Right renal cortex interstitium (tissue), 3 donors: ENCODE data around the gene SMCO3. TPM values are rescaled to one million over a fixed set of nuclear protein-coding genes. Genes with fewer than 3 reads are reported as not detected.
A peak's percentile ranks its signal among the peaks of the same experiment; 100 is the strongest.

Experiments used
- DNase-seq, 3 donors: peaks; one replicate each; pipeline ENCODE4 v3.0.0-alpha.2; 2013; ENCODE audit warnings: low read depth in 3 of 3, low spot score in 2 of 3
- polyA plus RNA-seq, 3 donors: library from polyadenylated mRNA; unstranded; fragments of 120-200 nt; gene quantifications; one replicate each; pipeline ENCODE4 v1.2.1, GENCODE V29; 2013; ENCODE audit not compliant: insufficient read length in 3 of 3

SMCO3 gene
- polyA plus RNA-seq = 1 to 10 TPM; 2.8 to 3.4 (median 2.8) TPM

DNA sequence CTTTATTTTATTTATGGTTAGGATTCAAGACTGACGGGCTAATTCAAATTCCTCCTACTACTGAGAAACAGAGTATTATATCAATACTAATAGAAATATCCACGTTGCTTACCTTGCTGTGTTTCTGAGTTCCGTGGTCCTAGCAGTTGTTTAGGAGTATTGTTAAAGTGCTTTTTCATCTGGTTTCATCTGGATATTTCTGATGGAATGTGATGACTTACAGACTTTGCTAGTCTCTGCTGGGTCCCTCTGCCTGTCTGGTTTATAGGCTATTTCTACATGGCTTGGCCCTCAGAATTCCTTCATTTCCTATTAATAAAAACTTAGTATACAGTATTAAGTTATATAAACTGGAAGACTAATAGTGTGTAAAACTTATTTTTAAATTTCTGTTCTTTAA lies at the start of gene SMCO3:
Gene SMCO3, minus strand, starts transcription at position 169 of the 400 bp plus-strand sequence. CDS start 7,502 bp downstream, outside the sequence.
- DNase-seq = no peak

- no peak for DNase-seq
These were observed 46.5 kb upstream of the SMCO3 start for GRCh38 chr12:14860490-14860889.

GRCh38 chr12:14858513-14858912 lies 44.5 kb upstream of the SMCO3 start:
- no peak for DNase-seq

- no peak for DNase-seq
These were observed 40.7 kb upstream of the SMCO3 start for GRCh38 chr12:14854586-14855183.

DNA sequence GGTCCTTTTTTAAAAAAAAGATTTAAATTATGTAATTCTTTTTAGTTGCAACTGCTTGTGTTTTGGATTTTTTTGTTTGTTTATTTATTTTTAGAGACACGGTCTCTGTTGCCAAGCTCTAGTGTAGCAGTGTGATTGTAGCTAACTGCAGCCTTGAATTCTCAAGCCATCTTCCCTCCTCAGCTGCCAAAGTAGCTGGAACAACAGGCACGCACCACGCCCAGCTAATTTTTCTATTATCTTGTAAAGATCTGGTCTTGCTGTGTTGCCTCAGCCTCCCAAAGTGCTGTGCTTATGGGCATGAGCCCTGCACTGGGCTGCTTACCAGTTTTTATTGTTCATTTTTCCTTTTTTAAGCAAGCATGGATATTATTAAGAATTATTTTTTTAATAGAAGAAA lies 40.0 kb upstream of the SMCO3 start:
- DNase-seq = no peak

DNA sequence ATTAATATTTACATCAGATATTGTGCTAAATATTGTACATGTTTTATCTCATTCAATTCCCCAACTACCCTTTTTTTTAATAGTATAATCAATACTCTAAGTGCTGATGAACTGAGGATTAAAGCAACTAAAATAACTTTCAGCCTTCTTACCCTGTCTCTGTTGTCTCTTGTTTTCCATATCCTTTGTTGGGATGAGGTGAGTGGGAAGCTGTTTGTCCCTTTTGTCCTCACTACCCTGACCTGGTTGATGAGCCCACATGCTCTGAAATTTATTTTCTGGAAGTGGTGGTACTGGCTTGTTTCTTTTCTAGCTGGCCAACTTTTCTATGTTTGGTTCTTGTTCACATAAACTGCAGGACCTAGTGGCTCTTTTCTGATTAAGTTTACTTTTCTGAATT lies 38.9 kb upstream of the SMCO3 start:
- no peak for DNase-seq

DNA sequence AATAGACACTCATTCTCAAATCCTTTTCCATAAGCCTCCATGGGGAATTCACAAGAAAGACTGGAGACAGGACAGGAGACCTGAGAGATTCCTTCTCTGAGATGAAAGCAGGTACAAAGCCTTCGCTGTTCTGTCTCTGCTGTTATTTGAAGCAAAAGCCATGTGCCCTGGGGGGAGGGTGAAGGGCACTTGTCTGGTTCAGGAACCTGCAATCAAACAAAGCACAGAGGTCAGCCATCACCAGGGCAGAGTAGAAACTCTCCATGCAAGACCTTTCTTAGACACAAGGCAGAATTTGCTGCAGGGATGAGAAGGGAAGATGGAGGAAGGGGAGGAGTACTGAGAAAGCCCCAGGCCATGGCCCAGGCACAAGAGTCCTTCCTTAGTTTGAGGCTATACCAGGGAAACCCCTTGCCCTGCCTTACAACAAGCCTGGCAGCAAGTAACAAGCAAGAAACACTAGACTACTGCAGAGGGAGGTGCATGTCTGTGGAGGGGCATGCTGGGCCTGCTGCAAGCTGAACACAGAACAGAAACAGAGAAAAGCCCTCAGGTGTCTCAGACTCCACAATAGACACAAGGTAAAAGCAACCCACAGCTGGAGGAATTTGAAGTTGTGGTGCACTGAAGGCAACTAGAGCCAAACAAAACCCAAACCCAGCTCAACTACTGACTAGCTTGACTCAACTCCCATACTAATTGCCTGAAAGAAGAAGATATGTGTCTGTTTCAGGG lies 37.1 kb upstream of the SMCO3 start:
- DNase-seq = no peak

GRCh38 chr12:14849661-14850060 lies 35.7 kb upstream of the SMCO3 start:
- DNase-seq = no peak

DNA sequence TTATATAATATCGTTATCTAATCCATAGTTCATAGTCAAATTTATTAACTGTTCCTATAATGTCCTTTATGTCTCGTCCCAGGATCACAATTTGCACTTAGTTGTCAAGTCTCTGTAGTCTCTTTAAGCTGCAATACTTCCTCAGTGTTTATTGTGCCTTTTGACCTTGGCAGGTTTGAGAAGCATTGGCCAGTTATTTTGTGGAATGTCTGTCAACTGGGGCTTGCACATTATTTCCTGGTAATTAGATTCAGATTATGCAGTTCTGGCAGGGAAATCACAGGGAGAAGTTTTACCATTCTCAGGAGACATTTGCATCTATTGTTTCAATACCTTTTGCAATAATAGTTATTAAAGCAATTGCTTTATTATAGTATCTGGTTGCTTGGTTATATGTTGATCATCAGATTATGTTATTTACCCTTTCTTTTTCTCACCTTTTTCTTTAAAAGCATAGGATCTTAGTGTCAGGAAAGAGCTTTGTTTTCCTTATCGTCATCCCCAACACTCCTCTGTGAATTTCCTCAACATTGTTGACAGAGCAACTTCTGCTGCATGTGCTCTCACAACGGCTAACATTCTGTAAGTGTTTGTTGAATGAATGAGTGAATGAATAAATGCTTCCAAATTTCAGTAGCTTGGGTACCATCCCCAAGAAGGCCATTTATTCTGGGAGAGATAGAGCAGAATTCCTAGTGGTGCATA lies 33.0 kb upstream of the SMCO3 start:
- DNase-seq = no peak

GRCh38 chr12:14846042-14846587 lies 32.1 kb upstream of the SMCO3 start:
- no peak for DNase-seq

- DNase-seq = peak in 2 of 3 donors; percentile 56 to 59
These were observed 31.4 kb upstream of the SMCO3 start for GRCh38 chr12:14845350-14845750.

DNA sequence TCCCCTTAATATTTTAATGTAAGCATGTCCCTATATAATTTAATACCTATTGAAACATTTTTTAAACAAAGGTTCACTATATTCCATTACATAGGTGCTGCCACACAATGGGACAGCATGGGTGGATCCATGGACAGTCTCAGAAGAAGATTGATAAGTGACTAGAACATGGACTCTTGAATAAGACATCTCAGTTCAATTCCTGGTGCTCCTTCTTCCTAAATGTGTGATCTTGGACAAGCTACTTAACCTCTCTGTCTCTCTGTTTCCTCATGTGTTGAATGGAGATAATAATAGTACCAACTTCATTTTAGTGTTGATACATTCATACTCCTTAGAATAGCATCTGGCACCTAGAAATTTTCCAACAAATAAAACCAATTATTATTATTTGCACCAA lies 30.4 kb upstream of the SMCO3 start:
- DNase-seq = no peak

DNA sequence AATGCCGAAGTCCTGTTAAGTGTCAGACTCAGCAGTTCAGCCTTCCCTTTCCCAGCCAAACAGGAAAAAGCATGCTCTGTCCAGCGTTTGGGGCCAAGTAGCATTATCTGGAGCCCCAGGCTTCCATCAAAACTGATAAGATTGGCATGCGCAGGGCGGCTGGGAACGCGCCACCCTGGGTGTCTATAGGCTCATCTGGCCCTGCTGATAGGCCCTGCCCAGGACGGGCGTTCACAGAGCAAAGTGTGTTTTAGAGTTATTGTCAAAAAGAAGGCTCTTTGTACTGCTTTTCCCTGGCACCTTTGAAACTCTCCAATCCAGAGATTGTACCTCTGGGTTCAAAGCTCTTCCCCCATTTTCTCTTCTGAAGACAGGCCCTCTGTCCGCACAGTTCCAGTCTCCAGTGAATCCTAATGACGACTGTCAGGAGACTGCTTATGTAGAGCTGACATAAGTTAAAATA lies 29.5 kb upstream of the SMCO3 start, which contains the start of gene ART4:
Gene ART4, minus strand, starts transcription at position 102 of the 463 bp plus-strand sequence. CDS start 413 bp downstream, outside the sequence.
- no peak for DNase-seq

- no peak for DNase-seq
These were observed 28.3 kb upstream of the SMCO3 start for GRCh38 chr12:14842315-14842714.

DNA sequence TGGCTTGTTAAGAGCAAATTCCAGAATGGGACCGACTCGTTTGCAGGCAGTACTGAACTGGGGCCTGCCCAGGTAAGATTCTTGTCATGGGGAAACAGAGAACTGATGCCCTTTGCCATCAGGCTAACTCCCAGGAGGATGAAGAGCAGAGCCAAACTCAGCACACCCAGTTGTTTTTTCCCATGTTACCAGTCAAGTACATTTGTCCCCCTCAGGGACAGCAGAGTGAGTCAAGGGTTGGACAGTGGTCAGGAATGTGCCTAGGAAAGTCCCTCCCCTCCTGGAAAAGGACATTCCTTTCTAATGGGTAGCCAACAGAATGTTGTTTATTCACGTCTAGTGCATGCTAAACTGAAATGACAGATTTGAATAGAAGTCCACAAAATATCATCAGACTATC lies 27.8 kb upstream of the SMCO3 start:
- no peak for DNase-seq

- DNase-seq = no peak
These were observed 26.6 kb upstream of the SMCO3 start for GRCh38 chr12:14840616-14841015.

GRCh38 chr12:14839262-14839661 lies 25.3 kb upstream of the SMCO3 start:
- DNase-seq = no peak

DNA sequence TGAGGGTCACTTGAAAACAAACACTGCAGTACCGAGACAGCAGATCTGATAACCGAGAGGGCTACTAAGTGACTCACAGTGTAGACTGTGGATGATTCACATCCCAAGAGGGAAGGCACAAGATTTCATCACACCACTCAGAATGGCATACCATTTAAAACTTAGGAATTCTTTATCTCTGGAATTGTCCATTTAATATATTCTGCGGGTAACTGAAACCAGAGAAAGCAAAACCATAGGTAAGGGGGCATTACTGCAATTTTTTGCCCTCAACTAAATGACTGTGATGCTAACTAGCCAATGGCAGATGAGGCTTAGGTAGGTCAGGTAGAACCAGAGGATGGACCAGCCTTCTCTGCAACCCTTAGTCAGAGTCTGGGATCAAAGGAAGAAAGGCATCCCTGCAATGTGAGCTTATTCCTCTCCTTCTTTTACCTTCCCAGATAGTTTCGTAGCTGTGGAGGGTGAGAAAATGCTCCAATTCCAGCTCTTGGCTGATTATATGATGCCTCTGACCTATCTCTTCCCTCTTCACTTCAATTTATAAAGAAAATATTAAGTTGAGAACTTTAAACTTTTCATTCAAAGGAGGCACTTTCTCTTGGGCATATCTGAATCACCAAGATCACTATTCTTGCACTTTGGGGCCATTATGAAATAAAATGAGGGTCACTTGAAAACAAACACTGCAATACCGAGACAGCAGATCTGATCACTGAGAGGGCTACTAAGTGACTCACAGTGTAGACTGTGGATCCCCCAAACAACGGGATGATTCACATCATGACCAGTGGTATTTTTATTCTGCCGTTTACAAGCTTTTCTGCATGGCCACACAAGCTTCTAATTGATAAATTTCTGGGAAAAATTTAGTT lies 22.6 kb upstream of the SMCO3 start:
- no peak for DNase-seq

DNA sequence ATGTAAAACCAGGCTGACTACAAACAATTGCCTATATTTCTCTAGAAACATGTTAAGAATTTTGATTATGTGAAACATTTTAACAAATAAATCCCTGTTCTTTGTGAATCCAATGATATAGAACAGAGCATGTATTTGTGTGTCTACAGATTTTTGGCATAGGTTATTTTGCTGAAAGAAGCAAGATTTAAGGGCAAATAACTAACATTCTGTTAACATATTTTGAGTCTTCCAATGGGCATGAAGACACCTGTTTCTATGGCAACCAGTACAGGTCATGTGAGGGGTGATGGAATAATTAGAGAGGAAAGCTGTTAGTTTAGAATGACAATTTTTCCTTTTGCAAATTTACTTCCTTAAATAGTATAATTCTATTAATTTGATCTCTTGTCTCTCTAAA lies 20.5 kb upstream of the SMCO3 start:
- DNase-seq = no peak

- no peak for DNase-seq
These were observed 20.0 kb upstream of the SMCO3 start for GRCh38 chr12:14833952-14834351.
